Chondrocyte (in vitro differentiated cells): Measurements from ENCODE around the gene CD276. TPM values are rescaled to one million over a fixed set of nuclear protein-coding genes. Genes with fewer than 3 reads are reported as not detected.

ENCODE experiments used
- DNase-seq: peaks from one replicate; pipeline ENCODE4 v3.0.0; 2021; ENCODE audit warnings: mixed read lengths, low spot score
- H3K27ac Mint-ChIP-seq: one replicate; pipeline ENCODE4 v1.8.0; 2021; ENCODE audit warnings: mild to moderate bottlenecking, moderate library complexity, mixed read lengths; ENCODE audit not compliant: unreplicated experiment
- H3K27me3 Mint-ChIP-seq: 2 replicates; pipeline ENCODE4 v1.8.0; 2021; ENCODE audit warnings: low read depth, mixed read lengths
- H3K36me3 Mint-ChIP-seq: 2 replicates; pipeline ENCODE4 v1.8.0; 2021; ENCODE audit warnings: low read depth, mixed read lengths
- H3K4me1 Mint-ChIP-seq: 2 replicates; pipeline ENCODE4 v1.8.0; 2021; ENCODE audit warnings: low read depth, mild to moderate bottlenecking, mixed read lengths
- H3K4me3 Mint-ChIP-seq: one replicate; pipeline ENCODE4 v1.8.0; 2021; ENCODE audit warnings: mild to moderate bottlenecking, moderate library complexity, mixed read lengths; ENCODE audit not compliant: unreplicated experiment
- H3K9me3 Mint-ChIP-seq: 2 replicates; pipeline ENCODE4 v1.8.0; 2021; ENCODE audit warnings: low read depth, mixed read lengths
- CTCF ChIP-seq: fragments of 200-600 bp; sonication (generic); IDR thresholded peaks from 2 replicates; pipeline ENCODE4 v1.5.0; 2021; ENCODE audit warnings: antibody characterized with exemption, mild to moderate bottlenecking, moderate library complexity
- total RNA-seq: library from RNA; stranded (reverse); gene quantifications from 3 replicates; pipeline ENCODE4 v1.2.1, GENCODE V29; 2021

CD276 gene
- total RNA-seq, 1 donor from 2014 or later: 196 TPM

- no peak for TF ChIP-seq CTCF
- no peak overlapping the region for H3K27ac Mint-ChIP-seq
- H3K9me3 Mint-ChIP-seq: peaks cover 3% of the 10 kb centered on the region
- H3K36me3 Mint-ChIP-seq: peaks cover 5% of the 10 kb centered on the region
- H3K4me3 Mint-ChIP-seq: no peak overlapping the region
- peaks cover 3% of the 10 kb centered on the region for H3K4me1 Mint-ChIP-seq
- peaks cover 13% of the 10 kb centered on the region for H3K27me3 Mint-ChIP-seq
- DNase-seq: no peak
These were observed 33.6 kb upstream of the CD276 start for GRCh38 chr15:73650416-73651126.

DNA sequence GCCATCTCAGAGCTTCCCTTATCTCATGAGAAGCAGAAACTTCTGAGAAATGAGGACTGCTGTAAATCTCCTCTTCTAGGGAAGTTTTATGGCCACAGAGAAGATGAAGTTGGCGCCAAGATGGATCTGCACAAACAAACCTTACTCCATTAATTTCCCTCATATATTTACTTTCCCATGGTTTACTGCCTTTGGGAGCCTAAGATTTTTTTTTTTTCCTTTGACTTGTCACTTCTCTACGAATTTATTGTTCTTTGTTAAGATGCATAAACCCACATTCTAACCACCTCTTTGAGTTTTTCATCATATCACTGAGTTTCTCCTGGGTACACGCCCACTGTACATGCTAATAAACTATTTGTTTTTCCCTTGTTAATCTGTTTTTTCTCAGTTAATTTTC, 29.5 kb upstream of the CD276 start:
- Mint-ChIP-seq H3K27ac (no peak overlapping the region), H3K4me3 (no peak overlapping the region), H3K27me3 (peaks cover 21% of the 10 kb centered on the region), H3K9me3 (peaks cover 3% of the 10 kb centered on the region), H3K36me3 (peaks cover 5% of the 10 kb centered on the region), H3K4me1 (no peaks in the 10 kb centered on the region)
- no peak for DNase-seq
- no peak for TF ChIP-seq CTCF

GRCh38 chr15:73655724-73656123, 28.5 kb upstream of the CD276 start:
- peaks cover 5% of the 10 kb centered on the region for H3K36me3 Mint-ChIP-seq
- DNase-seq: no peak
- no peak for TF ChIP-seq CTCF
- no peak overlapping the region for H3K27ac Mint-ChIP-seq
- H3K9me3 Mint-ChIP-seq: peaks cover 3% of the 10 kb centered on the region
- H3K4me1 Mint-ChIP-seq: no peaks in the 10 kb centered on the region
- no peak overlapping the region for H3K4me3 Mint-ChIP-seq
- H3K27me3 Mint-ChIP-seq: peaks cover 26% of the 10 kb centered on the region

- no peak for DNase-seq
- no peaks in the 10 kb centered on the region for H3K4me1 Mint-ChIP-seq
- H3K36me3 Mint-ChIP-seq: peaks cover 2% of the 10 kb centered on the region
- H3K9me3 Mint-ChIP-seq: no peaks in the 10 kb centered on the region
- no peak overlapping the region for H3K27ac Mint-ChIP-seq
- H3K4me3 Mint-ChIP-seq: no peak overlapping the region
- TF ChIP-seq CTCF: no peak
- H3K27me3 Mint-ChIP-seq: peaks cover 34% of the 10 kb centered on the region
These were observed 25.5 kb upstream of the CD276 start for GRCh38 chr15:73658645-73659044.

DNA sequence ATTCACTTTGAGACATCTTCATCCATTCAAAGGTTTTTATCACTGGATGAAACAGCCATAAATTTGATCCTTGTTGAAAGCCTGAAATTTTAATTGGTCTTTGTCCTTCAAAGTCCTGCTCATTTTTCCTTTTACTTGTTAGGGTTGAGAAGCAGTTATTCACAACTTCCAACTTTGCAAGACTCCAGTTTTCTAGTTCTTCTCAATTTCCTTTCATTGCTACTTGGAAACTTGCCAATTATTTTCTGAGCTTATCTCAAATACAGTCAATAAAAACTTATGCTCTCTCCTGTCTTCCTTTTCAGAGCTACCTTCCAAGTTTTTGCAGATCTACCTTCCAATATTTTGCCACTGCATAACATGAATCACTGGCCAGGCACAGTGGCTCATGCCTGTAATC, 23.7 kb upstream of the CD276 start:
- no peak overlapping the region for H3K4me3 Mint-ChIP-seq
- H3K9me3 Mint-ChIP-seq: no peaks in the 10 kb centered on the region
- no peak for DNase-seq
- H3K27me3 Mint-ChIP-seq: peaks cover 31% of the 10 kb centered on the region
- TF ChIP-seq CTCF: no peak
- H3K4me1 Mint-ChIP-seq: no peaks in the 10 kb centered on the region
- no peak overlapping the region for H3K27ac Mint-ChIP-seq
- peaks cover 2% of the 10 kb centered on the region for H3K36me3 Mint-ChIP-seq
